ENCODE data around the gene SEPHS2.
A peak's percentile ranks its signal among the peaks of the same experiment; 100 is the strongest.
"Not testable (repeated sequence)": the region's sequence is repeated elsewhere in the genome, so short reads cannot be mapped to it uniquely, and the experiment has no call there.

SEPHS2 gene

DNA sequence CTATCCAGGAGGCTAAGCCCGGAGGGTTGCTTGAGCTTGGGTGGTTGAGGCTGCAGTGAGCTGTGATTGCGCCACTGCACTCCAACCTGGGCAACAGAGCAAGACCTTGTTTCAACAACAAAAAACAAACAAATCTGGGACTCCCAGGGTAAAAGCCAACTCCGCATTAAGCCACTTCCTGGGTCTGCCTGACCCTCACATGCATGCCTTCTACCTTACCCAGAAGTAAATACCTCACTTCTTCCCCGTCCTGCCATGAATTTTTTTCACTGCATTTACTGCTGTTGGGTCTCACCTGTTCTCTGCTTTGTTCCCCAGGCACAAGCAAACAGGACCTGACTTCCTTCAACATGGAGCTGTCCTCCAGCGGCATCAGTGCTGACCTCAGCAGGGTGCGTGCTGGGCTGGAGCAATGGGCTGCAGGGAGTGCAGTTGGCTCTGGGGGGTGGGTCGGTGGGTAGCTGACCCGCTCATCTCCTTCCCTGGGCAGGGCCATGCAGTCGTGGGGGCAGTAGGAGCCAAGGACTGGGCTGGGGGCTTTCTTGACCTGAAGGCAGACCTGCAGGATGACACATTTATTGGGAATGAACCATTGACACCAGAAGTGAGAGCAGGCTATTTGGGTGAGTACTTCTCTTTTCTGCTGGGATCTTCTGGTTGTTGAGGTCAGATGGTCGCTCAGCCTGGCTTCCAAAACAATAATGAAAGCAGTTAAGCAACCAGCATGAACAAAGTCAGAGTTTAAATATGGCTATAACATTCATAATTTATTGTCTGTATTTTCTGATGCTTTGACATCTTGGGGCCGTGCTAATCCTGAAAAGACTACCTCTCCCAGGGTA lies 43.3 kb upstream of the SEPHS2 start:
- TF ChIP-seq, protein P1, sequence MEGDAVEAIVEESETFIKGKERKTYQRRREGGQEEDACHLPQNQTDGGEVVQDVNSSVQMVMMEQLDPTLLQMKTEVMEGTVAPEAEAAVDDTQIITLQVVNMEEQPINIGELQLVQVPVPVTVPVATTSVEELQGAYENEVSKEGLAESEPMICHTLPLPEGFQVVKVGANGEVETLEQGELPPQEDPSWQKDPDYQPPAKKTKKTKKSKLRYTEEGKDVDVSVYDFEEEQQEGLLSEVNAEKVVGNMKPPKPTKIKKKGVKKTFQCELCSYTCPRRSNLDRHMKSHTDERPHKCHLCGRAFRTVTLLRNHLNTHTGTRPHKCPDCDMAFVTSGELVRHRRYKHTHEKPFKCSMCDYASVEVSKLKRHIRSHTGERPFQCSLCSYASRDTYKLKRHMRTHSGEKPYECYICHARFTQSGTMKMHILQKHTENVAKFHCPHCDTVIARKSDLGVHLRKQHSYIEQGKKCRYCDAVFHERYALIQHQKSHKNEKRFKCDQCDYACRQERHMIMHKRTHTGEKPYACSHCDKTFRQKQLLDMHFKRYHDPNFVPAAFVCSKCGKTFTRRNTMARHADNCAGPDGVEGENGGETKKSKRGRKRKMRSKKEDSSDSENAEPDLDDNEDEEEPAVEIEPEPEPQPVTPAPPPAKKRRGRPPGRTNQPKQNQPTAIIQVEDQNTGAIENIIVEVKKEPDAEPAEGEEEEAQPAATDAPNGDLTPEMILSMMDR (IDR thresholded peaks at IDR 0.05): no peak
- TF ChIP-seq ZFX (IDR thresholded peaks at IDR 0.05; ENCODE audit: borderline replicate concordance): no peak
- no peak overlapping the region for H3K27ac ChIP-seq

DNA sequence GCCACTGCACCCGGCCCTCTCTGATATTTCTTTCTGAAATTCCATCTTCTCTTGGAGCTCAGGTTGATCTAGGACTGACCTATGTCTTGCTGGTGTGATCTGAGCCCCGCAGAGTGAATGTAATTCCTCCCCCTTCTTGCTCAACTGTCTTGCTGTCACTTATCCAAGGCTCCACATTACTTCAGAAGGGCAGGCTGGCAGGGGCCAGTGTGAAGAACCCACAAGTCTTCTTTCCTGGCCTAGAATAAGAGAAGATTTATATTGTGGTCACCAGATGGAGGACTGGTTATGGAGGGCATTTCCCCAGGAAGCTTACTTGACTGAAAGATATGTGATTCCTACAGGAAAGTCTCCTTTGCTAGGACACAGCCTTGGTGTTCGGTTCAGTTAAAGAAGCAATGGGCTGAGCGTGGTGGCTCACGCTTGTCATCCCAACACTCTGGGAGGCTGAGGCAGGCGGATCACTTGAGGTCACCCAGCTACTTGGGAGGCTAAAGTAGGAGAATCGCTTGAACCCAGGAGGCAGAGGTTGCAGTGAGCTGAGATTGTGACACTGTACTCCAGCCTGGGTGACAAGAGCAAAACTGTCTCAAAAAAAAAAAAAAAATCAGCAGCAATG lies 40.3 kb upstream of the SEPHS2 start:
- TF ChIP-seq, protein P1 (IDR thresholded peaks at IDR 0.05): no peak
- TF ChIP-seq ZFX (IDR thresholded peaks at IDR 0.05; ENCODE audit: borderline replicate concordance): no peak
- no peak overlapping the region for H3K27ac ChIP-seq

DNA sequence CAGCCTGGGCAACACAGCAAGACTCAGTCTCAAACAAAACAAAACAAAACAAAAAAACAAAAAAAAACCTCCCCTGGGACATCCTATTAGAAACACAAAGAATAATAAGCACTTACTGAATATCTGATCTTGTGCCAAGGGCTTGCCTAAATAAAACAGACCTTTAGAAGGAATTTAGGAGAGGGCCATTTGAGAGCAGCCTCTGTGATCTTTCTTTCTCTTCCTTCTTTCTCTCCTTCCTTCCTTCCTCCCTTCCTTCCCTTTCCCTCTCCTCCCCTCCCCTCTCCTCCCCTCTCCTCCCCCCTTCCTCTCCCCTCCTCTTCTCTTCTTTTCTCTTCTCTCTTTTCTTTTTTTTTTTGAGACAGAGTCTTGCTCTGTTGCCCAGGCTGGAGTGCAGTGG lies 39.2 kb upstream of the SEPHS2 start:
- TF ChIP-seq, protein P1 (IDR thresholded peaks at IDR 0.05): no peak
- TF ChIP-seq ZFX (IDR thresholded peaks at IDR 0.05; ENCODE audit: borderline replicate concordance): no peak
- H3K27ac ChIP-seq: no peak overlapping the region

DNA sequence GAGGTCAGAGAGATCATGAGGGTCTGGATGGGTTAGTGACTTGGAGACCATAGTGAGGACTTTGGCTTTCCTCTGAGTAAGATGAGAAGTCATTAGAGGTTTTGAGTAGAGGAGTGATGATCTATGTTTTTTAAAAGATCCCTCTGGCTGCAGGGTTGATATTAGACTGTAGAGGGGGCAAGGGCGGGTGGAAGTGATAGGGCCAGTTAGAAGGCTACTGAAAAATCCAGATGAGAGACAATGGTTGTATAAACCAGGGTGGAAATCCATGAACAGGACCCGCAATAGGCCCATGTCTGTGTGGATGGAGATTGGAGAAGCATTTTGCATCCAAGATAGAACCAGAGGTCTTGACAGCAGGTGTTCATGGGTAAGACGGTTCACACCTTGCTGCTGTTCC lies 36.7 kb upstream of the SEPHS2 start:
- no peak overlapping the region for H3K27ac ChIP-seq
- TF ChIP-seq ZFX (IDR thresholded peaks at IDR 0.05; ENCODE audit: borderline replicate concordance): no peak
- TF ChIP-seq, protein P1 (IDR thresholded peaks at IDR 0.05): peak; percentile 20; the same call in 1 of the 2 replicates

DNA sequence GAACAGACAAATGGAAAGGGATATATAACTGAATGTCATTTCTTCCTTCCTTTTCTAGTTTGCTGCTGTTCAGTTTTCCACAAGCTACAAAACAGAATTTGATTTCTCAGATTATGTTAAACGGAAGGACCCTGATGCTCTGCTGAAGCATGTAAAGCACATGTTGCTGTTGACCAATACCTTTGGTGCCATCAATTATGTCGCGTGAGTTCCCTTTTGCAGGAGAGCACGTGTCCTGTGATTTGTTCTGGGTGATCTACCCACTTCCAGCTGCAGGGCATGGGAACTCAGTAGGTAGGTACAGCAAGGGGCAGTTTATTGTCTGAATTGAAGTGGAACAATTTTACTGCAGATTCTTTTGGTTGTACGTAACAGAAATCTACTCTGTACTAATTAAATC lies 35.7 kb upstream of the SEPHS2 start:
- no peak overlapping the region for H3K27ac ChIP-seq
- TF ChIP-seq, protein P1 (IDR thresholded peaks at IDR 0.05): no peak
- no peak for TF ChIP-seq ZFX (IDR thresholded peaks at IDR 0.05; ENCODE audit: borderline replicate concordance)

DNA sequence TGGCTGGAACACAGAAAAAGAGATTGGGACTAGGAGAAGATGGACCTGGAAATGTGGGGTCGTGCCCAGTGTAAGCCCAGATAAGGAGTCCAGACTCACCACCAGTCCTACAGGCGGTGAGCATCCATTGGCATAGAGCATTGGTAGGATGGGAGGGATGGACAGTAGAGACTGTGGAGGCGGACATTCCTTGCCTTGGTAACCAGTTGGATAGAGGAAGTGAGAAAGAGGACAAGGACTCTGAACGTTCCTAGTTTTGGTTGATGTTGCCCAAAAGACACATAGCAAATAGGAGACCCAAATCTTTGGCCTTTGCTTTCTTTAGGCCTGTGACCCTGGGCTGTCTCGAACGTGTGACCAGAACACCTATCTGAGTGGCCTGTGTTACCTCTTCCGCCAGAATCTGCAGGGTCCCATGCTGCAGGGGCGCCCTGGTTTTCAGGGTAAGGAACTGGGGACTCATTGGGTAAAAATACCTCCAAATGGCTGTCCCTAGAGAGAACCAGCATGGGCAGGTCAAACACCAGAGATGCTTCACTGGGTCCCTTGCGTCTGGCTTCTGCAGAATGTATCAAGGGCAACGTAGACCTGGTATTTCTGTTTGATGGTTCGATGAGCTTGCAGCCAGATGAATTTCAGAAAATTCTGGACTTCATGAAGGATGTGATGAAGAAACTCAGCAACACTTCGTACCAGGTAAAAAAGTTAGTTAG lies 33.2 kb upstream of the SEPHS2 start:
- no peak overlapping the region for H3K27ac ChIP-seq
- TF ChIP-seq ZFX (IDR thresholded peaks at IDR 0.05; ENCODE audit: borderline replicate concordance): no peak
- TF ChIP-seq, protein P1 (IDR thresholded peaks at IDR 0.05): no peak

DNA sequence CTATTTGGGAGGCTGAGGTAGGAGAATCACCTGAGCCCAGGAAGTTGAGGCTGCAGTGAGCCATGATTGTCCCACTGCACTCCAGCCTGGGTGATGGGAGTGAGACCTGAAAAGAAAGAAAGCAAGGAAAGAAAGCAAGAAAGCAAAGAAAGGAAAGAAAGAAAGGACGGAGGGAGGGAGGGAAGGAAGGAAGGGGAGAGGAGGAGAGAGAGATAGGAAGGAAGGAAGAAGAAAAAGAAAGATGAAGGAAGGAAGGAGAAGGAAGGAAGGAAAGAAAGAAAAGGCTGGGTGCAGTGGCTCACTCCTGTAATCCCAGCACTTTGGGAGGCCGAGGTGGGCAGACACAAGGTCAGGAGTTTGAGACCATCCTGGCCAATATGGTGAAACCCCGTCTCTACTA lies 32.1 kb upstream of the SEPHS2 start:
- H3K27ac ChIP-seq: not testable (repeated sequence)
